ENCODE data around the gene P2RX7. TPM values are rescaled to one million over a fixed set of nuclear protein-coding genes. Genes with fewer than 3 reads are reported as not detected.

The P2RX7 gene
- 0.43 and 0.60 TPM in 2 replicates for polyA plus RNA-seq (2012; rRNA removed)
- 0.60 and 0.63 TPM in 2 replicates for polyA plus RNA-seq (2012; cell fraction: cytosol; rRNA removed)
- 1.0 and 1.8 TPM in 2 replicates for polyA plus RNA-seq (2012; cell fraction: nucleus; rRNA removed)

GRCh38 chr12:121132601-121133481 lies at the start of gene P2RX7:
Gene P2RX7, plus strand, starts transcription at chr12:121132876. Its CDS starts 95 bp downstream, at chr12:121132971.
- Histone ChIP-seq H3K4me1 (ENCODE audit: control insufficient read depth in 1 of 2, insufficient read depth in 2 of 2, low read depth in 1 of 2, low read length in 1 of 2) (peaks cover 0 to 12% of the 10 kb centered on the region in 2 experiments; a peak in 1 of 4 replicates), H3K4me2 (peak within 1 kb of the TSS; percentile 98), H3K9ac (peak within 1 kb of the TSS; percentile 51; the same call in 1 of the 2 replicates), H3F3A (replicated peaks; ENCODE audit: insufficient read depth) (peaks cover 12% of the 10 kb centered on the region), H3K36me3 (replicated peaks in 1 of 2; ENCODE audit: control insufficient read depth in 1 of 2, insufficient read depth in 2 of 2, low read length in 1 of 2) (no peaks in the 10 kb centered on the region), H3K9me3 (no peaks in the 10 kb centered on the region), H3K27me3 (ENCODE audit: insufficient read depth) (no peaks in the 10 kb centered on the region), H2AFZ (ENCODE audit: low read depth) (peak within 1 kb of the TSS; percentile 97), H4K20me1 (ENCODE audit: insufficient read depth) (no peaks in the 10 kb centered on the region), H3K4me3 (ENCODE audit: low read depth in 2 of 2, low read length in 1 of 2) (peak within 1 kb of the TSS; percentile 50 to 86), H3K79me2 (ENCODE audit: insufficient read depth) (no peaks in the 10 kb centered on the region), H3K27ac (ENCODE audit: low read depth in 2 of 2, low read length in 1 of 2) (peak within 1 kb of the TSS; percentile 27 to 84), H3K9me2 (no peaks in the 10 kb centered on the region)
- WGBS (ENCODE audit: low lambda C conversion rate): 5% methylated on average over 21 of the region's 25 CpGs
- ChIA-PET CTCF (interaction anchor here (0.9 to 1.7 kb wide), 6 partner anchors 22 to 549 kb away, joined by 3 to 5 read pairs (median 4); no protein-coding TSS in a partner anchor), POLR2A (interaction anchor here (0.8 to 1.1 kb wide), 4 partner anchors 16 to 446 kb away, joined by 3 to 4 read pairs (median 4); no protein-coding TSS in a partner anchor)
- peak; percentile 84 for DNase-seq
- no peak for TF ChIP-seq MEF2A (IDR thresholded peaks at IDR 0.05; ENCODE audit: borderline replicate concordance, low read depth)
- peak; percentile 21; the same call in 1 of the 2 replicates for TF ChIP-seq SIN3A (IDR thresholded peaks at IDR 0.05; ENCODE audit: borderline replicate concordance, low read depth, low read length)
- TF ChIP-seq NFIC (IDR thresholded peaks at IDR 0.05; ENCODE audit: borderline replicate concordance): no peak
- 0 out of 4 replicates have a peak, but pooled peaks have one; percentile 6 to 37 for TF ChIP-seq EP300 (IDR thresholded peaks at IDR 0.05; ENCODE audit: borderline replicate concordance in 1 of 2, low read depth in 1 of 2, low read length in 1 of 2)
- 0 out of 2 replicates have a peak, but pooled peaks have one; percentile 20 for TF ChIP-seq RCOR1 (IDR thresholded peaks at IDR 0.05; ENCODE audit: low read length)
- peak; percentile 54; the same call in 1 of the 2 replicates for TF ChIP-seq PBX3 (IDR thresholded peaks at IDR 0.05)
- no peak for TF ChIP-seq USF2 (IDR thresholded peaks at IDR 0.05; ENCODE audit: borderline replicate concordance, low read depth, low read length)
- no peak for TF ChIP-seq GABPA (IDR thresholded peaks at IDR 0.05; ENCODE audit: low read depth)
- no peak for TF ChIP-seq RAD21 (IDR thresholded peaks at IDR 0.05; ENCODE audit: low read length)
- TF ChIP-seq USF1 (IDR thresholded peaks at IDR 0.05; ENCODE audit: borderline replicate concordance, low read depth): peak; percentile 69; the same call in 1 of the 2 replicates
- TF ChIP-seq SMC3 (IDR thresholded peaks at IDR 0.05; ENCODE audit: low read depth, low read length): peak; percentile 9; the same call in 1 of the 2 replicates
- TF ChIP-seq ELF1 (IDR thresholded peaks at IDR 0.05): no peak
- TF ChIP-seq REST (IDR thresholded peaks at IDR 0.05; ENCODE audit: low read depth, low read length): no peak
- TF ChIP-seq TCF12 (IDR thresholded peaks at IDR 0.05): peak; percentile 61
- no peak for TF ChIP-seq POLR2AphosphoS5 (IDR thresholded peaks at IDR 0.05; ENCODE audit: low read depth, low read length)
- no peak for TF ChIP-seq YY1 (IDR thresholded peaks at IDR 0.05; ENCODE audit: low read depth)
- TF ChIP-seq MXI1 (IDR thresholded peaks at IDR 0.05; ENCODE audit: low read depth, low read length): peak; percentile 88
- 0 out of 2 replicates have a peak, but pooled peaks have one; percentile 57 for TF ChIP-seq FOXJ3 (CRISPR knock-in tag; IDR thresholded peaks at IDR 0.05)
- TF ChIP-seq EZH2phosphoT487 (IDR thresholded peaks at IDR 0.05; ENCODE audit: borderline replicate concordance, low read depth): no peak
- TF ChIP-seq RFX5 (IDR thresholded peaks at IDR 0.05; ENCODE audit: low read length): no peak
- TF ChIP-seq NRF1 (IDR thresholded peaks at IDR 0.05; ENCODE audit: low read depth, low read length): 0 out of 2 replicates have a peak, but pooled peaks have one; percentile 14
- TF ChIP-seq MAX (IDR thresholded peaks at IDR 0.05; ENCODE audit: low read depth): peak; percentile 71
- no peak for TF ChIP-seq CTCF (IDR thresholded peaks at IDR 0.05)
